Fibroblast of lung (primary cell): Measurements from ENCODE around the gene TPMT.

Experiments
- EZH2 ChIP-seq: IDR thresholded peaks from 2 replicates; pipeline ENCODE4 v1.5.1; 2012; ENCODE audit warnings: low read length, control low read depth, mild to moderate bottlenecking; ENCODE audit errors: missing control alignments
- TF ChIP-seq, protein P1 (sequence below), 2 donors: IDR thresholded peaks in 1 of 2; conservative IDR thresholded peaks in 1 of 2; 1 replicate in 1 of 2; 2 replicates in 1 of 2; pipeline ENCODE4 v1.5.1; 2011 to 2012; ENCODE audit warnings: low read length in 2 of 2, control low read depth in 1 of 2, inconsistent platforms in 1 of 2, low read depth in 1 of 2, mild to moderate bottlenecking in 1 of 2

DNA sequence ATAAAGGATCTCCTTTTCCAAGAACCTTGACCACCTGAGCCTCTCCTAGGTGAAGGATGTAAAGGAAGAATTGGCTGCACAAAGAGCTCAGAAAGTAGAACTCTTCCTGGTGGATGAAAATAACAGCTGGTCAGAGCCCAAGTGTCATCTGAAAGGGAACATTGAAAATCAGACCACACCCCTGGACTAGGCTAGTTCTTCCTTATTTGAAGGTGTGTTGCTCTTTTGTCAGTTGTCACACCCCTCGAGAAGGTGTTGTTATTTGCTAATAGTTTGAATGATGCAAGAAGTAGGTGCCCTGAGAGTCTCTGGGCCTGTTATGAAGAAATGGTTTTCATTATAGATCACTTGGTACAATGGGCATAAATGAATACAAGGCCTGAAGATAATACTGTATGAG is 63.5 kb downstream of the TPMT start:
- TF ChIP-seq, protein P1, sequence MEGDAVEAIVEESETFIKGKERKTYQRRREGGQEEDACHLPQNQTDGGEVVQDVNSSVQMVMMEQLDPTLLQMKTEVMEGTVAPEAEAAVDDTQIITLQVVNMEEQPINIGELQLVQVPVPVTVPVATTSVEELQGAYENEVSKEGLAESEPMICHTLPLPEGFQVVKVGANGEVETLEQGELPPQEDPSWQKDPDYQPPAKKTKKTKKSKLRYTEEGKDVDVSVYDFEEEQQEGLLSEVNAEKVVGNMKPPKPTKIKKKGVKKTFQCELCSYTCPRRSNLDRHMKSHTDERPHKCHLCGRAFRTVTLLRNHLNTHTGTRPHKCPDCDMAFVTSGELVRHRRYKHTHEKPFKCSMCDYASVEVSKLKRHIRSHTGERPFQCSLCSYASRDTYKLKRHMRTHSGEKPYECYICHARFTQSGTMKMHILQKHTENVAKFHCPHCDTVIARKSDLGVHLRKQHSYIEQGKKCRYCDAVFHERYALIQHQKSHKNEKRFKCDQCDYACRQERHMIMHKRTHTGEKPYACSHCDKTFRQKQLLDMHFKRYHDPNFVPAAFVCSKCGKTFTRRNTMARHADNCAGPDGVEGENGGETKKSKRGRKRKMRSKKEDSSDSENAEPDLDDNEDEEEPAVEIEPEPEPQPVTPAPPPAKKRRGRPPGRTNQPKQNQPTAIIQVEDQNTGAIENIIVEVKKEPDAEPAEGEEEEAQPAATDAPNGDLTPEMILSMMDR (conservative IDR thresholded peaks at IDR 0.05 in 1 of 2, IDR thresholded peaks at IDR 0.05 in 1 of 2; ENCODE audit: low read depth in 1 of 2, low read length in 2 of 2), result no peak
- no peak for TF ChIP-seq EZH2
